VCaP (cell line): ENCODE measurements around the gene VWF.

Source experiments
- H3K27ac ChIP-seq: fragments of 450-650 bp; 2 replicates; pipeline ENCODE4 v1.5.1; 2017
- CTCF ChIP-seq: fragments of 450-650 bp; conservative IDR thresholded peaks from 2 replicates; pipeline ENCODE4 v1.5.1; 2017; ENCODE audit warnings: mild to moderate bottlenecking, moderate library complexity

VWF gene

GRCh38 chr12:5953835-5954586 lies 170.5 kb downstream of the VWF start:
- TF ChIP-seq CTCF = no peak
- H3K27ac ChIP-seq = no peak overlapping the region

GRCh38 chr12:5952031-5952430 lies 172.4 kb downstream of the VWF start:
- no peak for TF ChIP-seq CTCF

GRCh38 chr12:5948696-5949095 lies 175.8 kb downstream of the VWF start:
- TF ChIP-seq CTCF = no peak
- no peak overlapping the region for H3K27ac ChIP-seq

More at GRCh38 chr12:5952031-5952430, 172.4 kb downstream of the VWF start:
- H3K27ac ChIP-seq = no peak overlapping the region

GRCh38 chr12:5947006-5947405 lies 177.5 kb downstream of the VWF start:
- no peak for TF ChIP-seq CTCF

GRCh38 chr12:5946388-5946787 lies 178.1 kb downstream of the VWF start:
- no peak overlapping the region for H3K27ac ChIP-seq
- TF ChIP-seq CTCF = no peak

More at GRCh38 chr12:5947006-5947405, 177.5 kb downstream of the VWF start:
- no peak overlapping the region for H3K27ac ChIP-seq

GRCh38 chr12:5945071-5946008 lies 179.1 kb downstream of the VWF start, which contains the start of gene ANO2:
TSS of gene ANO2 (minus strand) at chr12:5945259. CDS start at chr12:5945217, 42 bp downstream.
- peak within 1 kb of the TSS; percentile 62 for H3K27ac ChIP-seq
- TF ChIP-seq CTCF = no peak

GRCh38 chr12:5944688-5945070 lies 179.8 kb downstream of the VWF start:
- H3K27ac ChIP-seq = peak overlapping the region; percentile 62
- no peak for TF ChIP-seq CTCF
